Ishikawa (cell line): ENCODE results near the gene MYO7A.

Source experiments
- CEBPB ChIP-seq: IDR thresholded peaks from 2 replicates; pipeline ENCODE4 v1.6.1; 2012
- EP300 ChIP-seq: IDR thresholded peaks from 2 replicates; pipeline ENCODE4 v1.6.1; 2012; ENCODE audit warnings: borderline replicate concordance
- MAX ChIP-seq: IDR thresholded peaks from 2 replicates; pipeline ENCODE4 v1.6.1; 2012
- NFIC ChIP-seq: IDR thresholded peaks from 2 replicates; pipeline ENCODE4 v1.6.1; 2012
- REST ChIP-seq: IDR thresholded peaks from 2 replicates; pipeline ENCODE4 v1.6.1; 2012; ENCODE audit warnings: low read depth, mild to moderate bottlenecking
- TAF1 ChIP-seq: IDR thresholded peaks from 2 replicates; pipeline ENCODE4 v1.6.1; 2012; ENCODE audit warnings: low read depth, mild to moderate bottlenecking
- TEAD4 ChIP-seq: IDR thresholded peaks from 2 replicates; pipeline ENCODE4 v1.6.1; 2012

- TF ChIP-seq EP300 (no peak), REST (no peak), TEAD4 (no peak), TAF1 (no peak), CEBPB (no peak), MAX (no peak), NFIC (no peak)
These were observed 6.0 kb upstream of the MYO7A start for GRCh38 chr11:77121876-77122575.
